ENCODE measurements around the gene TMEM47. TPM values are rescaled to one million over a fixed set of nuclear protein-coding genes. Genes with fewer than 3 reads are reported as not detected.

TMEM47 gene
- total and polyA plus RNA-seq, 2 of the 8 experiments (the other 6 are each of a cell fraction or from before 2014, with no cell fraction given): 24.8 to 28.5 TPM

- no peak overlapping the region for H3K27ac ChIP-seq (ENCODE audit: low read depth, low read length)
- H3K27me3 ChIP-seq (replicated peaks in 1 of 4; ENCODE audit: control insufficient read depth in 3 of 4, extremely low read depth in 1 of 4, insufficient read depth in 3 of 4, low read length in 3 of 4): no peaks in the 10 kb centered on the region
- no peak overlapping the region for H2BK120ac ChIP-seq (replicated peaks; ENCODE audit: low read depth, low read length)
- no peak overlapping the region for H3K4me2 ChIP-seq (ENCODE audit: insufficient read depth in 1 of 2, low read depth in 2 of 2, low read length in 2 of 2)
- no peaks in the 10 kb centered on the region for H3K79me1 ChIP-seq (ENCODE audit: low read depth, low read length)
- ChIA-PET CTCF (ENCODE audit: partially characterized antibody) (interaction anchor here (1.5 to 1.7 kb wide), 2 partner anchors 21 to 58 kb away, joined by 3 to 4 read pairs; no protein-coding TSS in a partner anchor), POLR2A (ENCODE audit: partially characterized antibody) (no interaction called here)
- no peak overlapping the region for H2BK20ac ChIP-seq (ENCODE audit: low read length)
- DNase-seq (ENCODE audit: low read depth in 1 of 2, low spot score in 2 of 2) (no peak), FAIRE-seq (no peak)
- H4K8ac ChIP-seq (ENCODE audit: extremely low read depth, insufficient read depth, low read length): no peak overlapping the region
- no peak overlapping the region for H2AK5ac ChIP-seq (ENCODE audit: low read depth, low read length)
- no peak overlapping the region for H3K14ac ChIP-seq (ENCODE audit: insufficient read length)
- H3K9me3 ChIP-seq (ENCODE audit: insufficient read depth in 2 of 2, low read depth in 1 of 2, low read length in 1 of 2): no peaks in the 10 kb centered on the region
- 0 out of 7 replicates have a peak, but pooled peaks cover 0 to 2% (median 0%) of the 10 kb centered on the region in 4 experiments for H3K4me1 ChIP-seq (replicated peaks in 1 of 4; ENCODE audit: control insufficient read depth in 3 of 4, insufficient read depth in 4 of 4, low read length in 3 of 4)
- H2AFZ ChIP-seq (ENCODE audit: low read length): no peak overlapping the region
- no peaks in the 10 kb centered on the region for H3K23me2 ChIP-seq (ENCODE audit: low read depth, low read length)
- no peak overlapping the region for H2BK15ac ChIP-seq (ENCODE audit: low read length)
- no peak overlapping the region for H4K5ac ChIP-seq (ENCODE audit: insufficient read length, low read depth, low read length)
- H3K4me3 ChIP-seq (ENCODE audit: extremely low read depth in 1 of 4, insufficient read depth in 2 of 4, low read depth in 3 of 4, low read length in 4 of 4): no peak overlapping the region
- TF ChIP-seq ATF3 (IDR thresholded peaks at IDR 0.05; ENCODE audit: insufficient read depth, low read depth, low read length) (no peak), NRF1 (IDR thresholded peaks at IDR 0.05; ENCODE audit: low read depth, low read length) (no peak), RBBP5 (IDR thresholded peaks at IDR 0.05; ENCODE audit: borderline replicate concordance, low read depth, low read length) (no peak), GABPA (IDR thresholded peaks at IDR 0.05; ENCODE audit: borderline replicate concordance, insufficient read depth, low read length) (no peak), MAX (IDR thresholded peaks at IDR 0.05) (no peak), EGR1 (IDR thresholded peaks at IDR 0.05; ENCODE audit: borderline replicate concordance, low read depth, low read length) (no peak), EP300 (IDR thresholded peaks at IDR 0.05; ENCODE audit: borderline replicate concordance in 1 of 2, low read depth in 2 of 2, low read length in 2 of 2) (no peak), ATF2 (IDR thresholded peaks at IDR 0.05; ENCODE audit: low read length) (no peak), BRCA1 (IDR thresholded peaks at IDR 0.05; ENCODE audit: low read depth, low read length) (no peak)
- no peak overlapping the region for H2BK12ac ChIP-seq (ENCODE audit: low read depth, low read length)
- H3K9ac ChIP-seq (replicated peaks in 1 of 4; ENCODE audit: extremely low read depth in 1 of 4, low read depth in 3 of 4, low read length in 3 of 4): no peak overlapping the region
- no peaks in the 10 kb centered on the region for H3K79me2 ChIP-seq (ENCODE audit: control insufficient read depth in 1 of 2, insufficient read depth in 2 of 2, low read length in 2 of 2)
- no peak overlapping the region for H3K23ac ChIP-seq (ENCODE audit: insufficient read length)
- H3K18ac ChIP-seq (ENCODE audit: extremely low read depth, low read length): no peak overlapping the region
- no peak overlapping the region for H4K91ac ChIP-seq (replicated peaks; ENCODE audit: insufficient read length, low read length)
- H4K20me1 ChIP-seq (replicated peaks in 1 of 2; ENCODE audit: control insufficient read depth in 1 of 2, insufficient read depth in 2 of 2, low read length in 2 of 2): no peaks in the 10 kb centered on the region
- no peak overlapping the region for H3K4ac ChIP-seq (replicated peaks; ENCODE audit: insufficient read length, low read depth, low read length)
- no peak overlapping the region for H3K56ac ChIP-seq (replicated peaks; ENCODE audit: insufficient read length, low read depth, low read length)
- no peaks in the 10 kb centered on the region for H3K36me3 ChIP-seq (ENCODE audit: control insufficient read depth in 2 of 4, insufficient read depth in 4 of 4, low read length in 3 of 4)
- H2BK5ac ChIP-seq (ENCODE audit: low read depth, low read length): no peak overlapping the region
- WGBS, 2 experiments (ENCODE audit: extremely low coverage in 1 of 2, insufficient coverage in 1 of 2, insufficient read length in 1 of 2, insufficient replicate concordance in 2 of 2, low coverage in 1 of 2, low lambda C conversion rate in 2 of 2, missing lambda C conversion rate in 1 of 2): 96% methylated on average over 2 of the region's 2 CpGs; no CpG with 5 or more reads in 1 of the 2 experiments
Observed at GRCh38 chrX:34580069-34580468, 77.0 kb downstream of the TMEM47 start.

Data from H1 (cell line).